Measurements from ENCODE around the gene CATSPERB.
"Not testable (repeated sequence)": the region's sequence is repeated elsewhere in the genome, so short reads cannot be mapped to it uniquely, and the experiment has no call there.

- not testable (repeated sequence) for TF ChIP-seq JUND (IDR thresholded peaks at IDR 0.05; ENCODE audit: low read depth, low read length); GABPA (IDR thresholded peaks at IDR 0.05; ENCODE audit: low read depth); CTCF (IDR thresholded peaks at IDR 0.05 in 2 of 3, conservative IDR thresholded peaks at IDR 0.05 in 1 of 3; ENCODE audit: control insufficient read depth in 2 of 3, extremely low read depth in 1 of 3, insufficient read depth in 1 of 3, low read depth in 3 of 3, low read length in 3 of 3); REST (IDR thresholded peaks at IDR 0.05; ENCODE audit: low read depth, low read length); CEBPB (IDR thresholded peaks at IDR 0.05; ENCODE audit: borderline replicate concordance in 1 of 2, low read depth in 2 of 2, low read length in 2 of 2); POLR2AphosphoS5 (IDR thresholded peaks at IDR 0.05; ENCODE audit: low read length); BHLHE40 (IDR thresholded peaks at IDR 0.05; ENCODE audit: borderline replicate concordance in 1 of 2, low read depth in 2 of 2, low read length in 1 of 2); ZNF274 (IDR thresholded peaks at IDR 0.05; ENCODE audit: insufficient read depth, insufficient read length); EP300 (IDR thresholded peaks at IDR 0.05; ENCODE audit: borderline replicate concordance in 1 of 2, control insufficient read depth in 1 of 2, low read depth in 2 of 2, low read length in 2 of 2); RBBP5 (conservative IDR thresholded peaks at IDR 0.05)
Observed at GRCh38 chr14:91593957-91594356, 137.9 kb downstream of the CATSPERB start.

Data from GM12878 (cell line).